ENCODE data around the gene ZNF76. TPM values are rescaled to one million over a fixed set of nuclear protein-coding genes. Genes with fewer than 3 reads are reported as not detected.

ZNF76 gene
- total and polyA plus RNA-seq, 2 of the 8 experiments (the other 6 are each of a cell fraction or from before 2014, with no cell fraction given): 17.9 to 23.9 TPM

DNA sequence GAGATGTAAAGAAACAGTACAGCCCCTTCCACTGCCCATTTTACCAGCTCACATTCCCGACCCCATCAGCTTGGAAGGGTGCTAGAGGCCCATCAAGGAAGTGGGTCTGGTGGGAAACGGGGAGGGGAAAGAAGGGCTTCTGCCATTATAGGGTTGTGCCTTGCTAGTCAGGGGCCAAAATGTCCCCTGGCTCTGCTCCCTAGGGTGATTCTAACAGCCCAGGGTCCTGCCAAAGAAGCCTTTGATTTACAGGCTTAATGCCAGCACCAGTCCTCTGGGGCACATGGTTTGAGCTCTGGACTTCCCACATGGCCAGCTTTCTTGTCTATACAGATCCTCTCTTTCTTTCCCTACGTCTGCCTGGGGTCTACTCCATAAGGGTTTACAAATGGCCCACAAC is 10.6 kb upstream of the ZNF76 start (continued):
- TF ChIP-seq SIN3A (conservative IDR thresholded peaks at IDR 0.05 in 1 of 2, IDR thresholded peaks at IDR 0.05 in 1 of 2; ENCODE audit: low read depth in 1 of 2, low read length in 2 of 2): no peak
- TF ChIP-seq, protein P1, sequence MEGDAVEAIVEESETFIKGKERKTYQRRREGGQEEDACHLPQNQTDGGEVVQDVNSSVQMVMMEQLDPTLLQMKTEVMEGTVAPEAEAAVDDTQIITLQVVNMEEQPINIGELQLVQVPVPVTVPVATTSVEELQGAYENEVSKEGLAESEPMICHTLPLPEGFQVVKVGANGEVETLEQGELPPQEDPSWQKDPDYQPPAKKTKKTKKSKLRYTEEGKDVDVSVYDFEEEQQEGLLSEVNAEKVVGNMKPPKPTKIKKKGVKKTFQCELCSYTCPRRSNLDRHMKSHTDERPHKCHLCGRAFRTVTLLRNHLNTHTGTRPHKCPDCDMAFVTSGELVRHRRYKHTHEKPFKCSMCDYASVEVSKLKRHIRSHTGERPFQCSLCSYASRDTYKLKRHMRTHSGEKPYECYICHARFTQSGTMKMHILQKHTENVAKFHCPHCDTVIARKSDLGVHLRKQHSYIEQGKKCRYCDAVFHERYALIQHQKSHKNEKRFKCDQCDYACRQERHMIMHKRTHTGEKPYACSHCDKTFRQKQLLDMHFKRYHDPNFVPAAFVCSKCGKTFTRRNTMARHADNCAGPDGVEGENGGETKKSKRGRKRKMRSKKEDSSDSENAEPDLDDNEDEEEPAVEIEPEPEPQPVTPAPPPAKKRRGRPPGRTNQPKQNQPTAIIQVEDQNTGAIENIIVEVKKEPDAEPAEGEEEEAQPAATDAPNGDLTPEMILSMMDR (IDR thresholded peaks at IDR 0.05; ENCODE audit: control extremely low read depth in 1 of 3, insufficient read depth in 1 of 3, low read depth in 1 of 3, low read length in 3 of 3): no peak
- TF ChIP-seq MAFK (IDR thresholded peaks at IDR 0.05; ENCODE audit: low read depth, low read length): no peak
- no peak for TF ChIP-seq RBBP5 (IDR thresholded peaks at IDR 0.05; ENCODE audit: borderline replicate concordance, low read depth, low read length)
- TF ChIP-seq BRCA1 (IDR thresholded peaks at IDR 0.05; ENCODE audit: low read depth, low read length): no peak
- TF ChIP-seq RXRA (IDR thresholded peaks at IDR 0.05; ENCODE audit: insufficient read depth, low read depth, low read length): no peak
